Stimulated activated CD4-positive, alpha-beta T cell treated with anti-CD3 and anti-CD28 coated beads, Interleukin-15, amount 100 ng/mL, for 1 hour (primary cell): ENCODE data around the gene ZDHHC1.
"Not testable (repeated sequence)": the region's sequence is repeated elsewhere in the genome, so short reads cannot be mapped to it uniquely, and the experiment has no call there.

ENCODE experiments used
- DNase-seq, 2 donors: peaks; one replicate each; pipeline ENCODE4 v3.0.0-alpha.2; 2020; ENCODE audit warnings: low read depth in 1 of 2, low spot score in 1 of 2

ZDHHC1 gene

GRCh38 chr16:67430977-67431774, 14.9 kb upstream of the ZDHHC1 start, which contains the start of gene HSD11B2:
Gene HSD11B2, plus strand, starts transcription at chr16:67431121. Its CDS starts 128 bp downstream, at chr16:67431249.
- no peak for DNase-seq

GRCh38 chr16:67430504-67430976, 14.3 kb upstream of the ZDHHC1 start:
- DNase-seq = peak in 1 of 2 donors; percentile 25

- no peak for DNase-seq
Observed at GRCh38 chr16:67429799-67430503, 13.7 kb upstream of the ZDHHC1 start.

GRCh38 chr16:67429053-67429798, 12.9 kb upstream of the ZDHHC1 start:
- no peak for DNase-seq

GRCh38 chr16:67428146-67428731, 12.0 kb upstream of the ZDHHC1 start:
- DNase-seq = peak in 1 of 2 donors; percentile 36

- no peak for DNase-seq
Observed at GRCh38 chr16:67426950-67427349, 10.7 kb upstream of the ZDHHC1 start.

GRCh38 chr16:67426022-67426421, 9.7 kb upstream of the ZDHHC1 start:
- DNase-seq = no peak

- no peak for DNase-seq
Observed at GRCh38 chr16:67425580-67425979, 9.3 kb upstream of the ZDHHC1 start.

GRCh38 chr16:67425061-67425460, 8.8 kb upstream of the ZDHHC1 start:
- no peak for DNase-seq

GRCh38 chr16:67424261-67424615, 8.0 kb upstream of the ZDHHC1 start:
- DNase-seq = no peak

GRCh38 chr16:67423611-67424260, 7.5 kb upstream of the ZDHHC1 start:
- DNase-seq = no peak

- DNase-seq = no peak
Observed at GRCh38 chr16:67423015-67423414, 6.7 kb upstream of the ZDHHC1 start.

- DNase-seq = no peak
Observed at GRCh38 chr16:67421030-67421429, 4.8 kb upstream of the ZDHHC1 start.

- no peak for DNase-seq
Observed at GRCh38 chr16:67419931-67420330, 3.7 kb upstream of the ZDHHC1 start.

- DNase-seq = no peak
Observed at GRCh38 chr16:67419502-67419901, 3.2 kb upstream of the ZDHHC1 start.

GRCh38 chr16:67417333-67418061, 1.2 kb upstream of the ZDHHC1 start:
- DNase-seq = no peak

- not testable (repeated sequence) for DNase-seq
Observed at GRCh38 chr16:67415421-67415820, 856 bp downstream of the ZDHHC1 start.

GRCh38 chr16:67413978-67414911, 2.0 kb downstream of the ZDHHC1 start:
- DNase-seq = no peak

- no peak for DNase-seq
Observed at GRCh38 chr16:67412294-67412693, 4.0 kb downstream of the ZDHHC1 start.
